HG03521 (cell line): ENCODE data around the gene EPHA2.
"Not testable (repeated sequence)": the region's sequence is repeated elsewhere in the genome, so short reads cannot be mapped to it uniquely, and the experiment has no call there.

Experiments
- ATAC-seq: cut with Tn5 transposase; IDR thresholded peaks from one replicate; pipeline ENCODE4 v1.9.1; 2021; ENCODE audit warnings: mild to moderate bottlenecking, moderate library complexity; ENCODE audit not compliant: unreplicated experiment

Gene EPHA2

DNA sequence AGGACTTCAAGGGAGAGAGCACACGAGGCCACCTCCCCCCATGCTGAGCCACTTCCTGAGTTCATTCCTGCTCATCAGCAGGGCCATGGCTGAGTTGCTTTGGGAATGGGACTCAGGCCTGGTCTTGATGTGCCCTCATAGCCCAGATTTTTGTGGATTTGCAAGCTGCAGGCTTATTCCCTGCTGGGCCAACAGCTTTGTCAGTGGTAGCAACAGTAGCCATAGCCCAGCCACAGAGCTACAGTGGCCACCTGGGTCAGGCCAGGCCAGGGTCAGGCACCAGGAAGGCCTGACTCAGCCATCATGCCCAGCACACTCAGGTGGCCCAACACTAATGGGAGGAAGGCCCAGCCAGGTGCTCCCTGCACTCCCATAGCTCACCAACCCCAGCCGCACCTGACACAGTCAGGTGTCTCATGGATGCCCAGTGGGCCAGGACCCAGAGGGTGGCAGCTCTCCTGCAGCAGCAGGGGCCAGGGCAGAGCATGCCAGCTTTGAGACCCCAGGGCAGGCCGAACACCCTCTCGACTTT is 33.5 kb downstream of the EPHA2 start:
- no peak for ATAC-seq

DNA sequence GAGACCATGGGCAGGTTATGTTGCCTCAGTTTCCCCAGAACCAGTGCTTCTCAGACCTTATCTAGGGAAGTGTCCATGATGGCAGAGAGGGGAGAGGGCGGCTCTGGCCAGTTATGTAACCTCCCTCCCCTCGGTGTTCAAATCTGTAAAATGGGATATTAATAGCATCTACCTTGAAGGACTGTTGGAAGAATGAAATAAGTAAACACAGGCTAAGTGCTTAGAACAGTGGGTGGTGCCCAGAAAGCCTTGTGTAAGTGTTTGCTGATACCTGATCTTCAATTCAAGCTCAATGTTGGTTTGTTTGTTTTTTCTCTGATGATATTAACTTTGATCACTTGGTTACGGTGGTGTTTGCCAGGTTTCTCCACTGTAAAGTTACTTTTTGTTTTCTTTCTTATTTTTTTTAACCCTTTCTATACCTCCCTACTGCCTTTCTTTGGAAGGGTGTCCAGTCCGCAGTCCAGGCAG is 34.9 kb downstream of the EPHA2 start:
- no peak for ATAC-seq

DNA sequence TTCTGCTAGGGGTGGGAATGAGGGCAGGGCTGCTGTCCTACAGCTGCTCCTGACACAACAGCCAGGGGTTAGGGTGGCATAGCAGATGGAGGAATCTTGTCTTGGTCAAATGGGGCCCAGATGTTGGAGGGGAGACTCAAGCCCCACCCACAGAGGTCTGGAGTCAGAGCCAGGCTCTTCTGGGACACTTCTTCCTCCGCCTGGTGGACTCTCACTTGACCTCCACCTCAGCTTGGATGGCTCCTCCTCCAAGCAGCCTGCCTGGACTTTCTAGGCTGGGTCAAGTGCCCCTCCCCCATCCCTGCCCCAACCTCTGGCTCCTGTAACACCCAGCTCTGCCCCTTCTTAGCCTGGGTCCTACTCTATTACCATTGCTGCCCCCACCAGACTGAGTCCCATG is 35.5 kb downstream of the EPHA2 start:
- no peak for ATAC-seq

DNA sequence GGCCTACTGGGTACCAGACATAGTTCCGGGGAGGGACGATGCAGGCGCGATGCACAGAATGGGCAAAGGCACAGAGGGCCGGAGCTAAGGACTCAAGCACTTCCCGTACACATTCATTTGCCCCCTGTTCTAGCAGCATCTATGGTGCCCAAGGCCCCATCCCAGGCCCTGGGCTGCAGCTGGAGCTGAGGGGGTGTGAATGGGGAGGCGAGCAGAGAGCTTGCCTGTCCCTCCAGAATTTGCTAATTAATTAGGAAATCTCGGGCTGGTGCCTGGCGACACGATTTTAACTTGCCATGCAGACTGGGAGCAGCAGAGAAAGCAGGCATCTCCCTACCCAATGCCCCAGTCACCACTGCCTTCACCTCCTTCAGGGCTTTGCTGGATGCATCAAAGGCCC is 35.9 kb downstream of the EPHA2 start:
- no peak for ATAC-seq

DNA sequence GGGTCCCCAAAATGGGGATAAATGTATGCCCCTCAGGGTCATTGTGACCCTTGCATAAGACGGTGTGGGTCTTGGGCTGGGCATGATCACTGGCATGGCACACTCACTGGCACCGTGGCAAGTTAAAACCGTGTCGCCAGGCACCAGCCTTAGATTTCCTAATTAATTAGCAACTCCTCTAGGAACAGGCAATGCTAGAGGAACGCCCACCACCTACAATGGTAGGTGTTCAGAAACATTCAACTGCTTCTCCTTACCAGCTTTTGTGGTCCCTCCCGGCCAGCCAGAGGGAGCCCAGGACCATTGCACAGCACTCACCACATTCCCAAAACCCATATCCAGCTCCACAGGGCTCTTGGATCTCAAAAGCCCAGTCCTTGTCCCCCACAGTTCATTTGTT is 36.4 kb downstream of the EPHA2 start:
- ATAC-seq = no peak

DNA sequence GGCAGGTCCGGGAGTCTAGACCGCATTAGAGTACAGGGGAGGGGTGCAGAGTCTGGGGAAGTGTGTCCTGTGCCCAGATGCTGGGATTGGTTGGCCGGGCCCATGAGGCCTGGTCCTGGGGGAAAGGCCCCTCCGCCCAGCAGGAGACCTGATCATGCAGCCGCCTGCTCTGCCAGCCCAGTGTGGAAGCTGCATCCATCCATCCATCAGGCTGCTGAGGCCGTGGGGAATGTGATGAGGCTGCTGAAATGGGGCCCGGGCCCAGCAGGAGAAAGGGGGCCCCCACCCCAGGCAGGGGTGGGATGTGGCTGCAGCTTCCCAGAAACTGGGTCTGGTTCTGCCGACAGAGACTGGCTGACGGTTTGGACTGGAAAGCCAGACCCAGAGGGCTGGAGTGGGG is 37.2 kb downstream of the EPHA2 start:
- no peak for ATAC-seq

DNA sequence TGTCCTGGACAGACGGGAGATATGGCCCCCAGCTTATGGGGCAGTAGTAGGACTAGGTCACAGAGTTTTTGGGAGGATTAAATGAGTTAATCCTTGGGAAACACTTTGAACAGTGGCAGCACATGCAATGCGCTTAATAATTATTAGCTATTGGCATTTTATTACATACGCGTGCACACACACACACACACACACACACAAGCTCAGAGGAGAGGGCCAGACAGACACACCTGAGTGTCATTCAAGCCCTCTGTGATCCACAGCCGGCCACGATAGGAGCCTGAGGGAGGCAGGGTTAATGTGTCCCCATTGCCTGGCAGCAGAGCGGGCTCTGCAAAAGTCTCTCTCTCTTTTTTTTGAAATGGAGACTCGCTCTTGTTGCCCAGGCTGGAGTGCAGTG is 37.9 kb downstream of the EPHA2 start:
- no peak for ATAC-seq

DNA sequence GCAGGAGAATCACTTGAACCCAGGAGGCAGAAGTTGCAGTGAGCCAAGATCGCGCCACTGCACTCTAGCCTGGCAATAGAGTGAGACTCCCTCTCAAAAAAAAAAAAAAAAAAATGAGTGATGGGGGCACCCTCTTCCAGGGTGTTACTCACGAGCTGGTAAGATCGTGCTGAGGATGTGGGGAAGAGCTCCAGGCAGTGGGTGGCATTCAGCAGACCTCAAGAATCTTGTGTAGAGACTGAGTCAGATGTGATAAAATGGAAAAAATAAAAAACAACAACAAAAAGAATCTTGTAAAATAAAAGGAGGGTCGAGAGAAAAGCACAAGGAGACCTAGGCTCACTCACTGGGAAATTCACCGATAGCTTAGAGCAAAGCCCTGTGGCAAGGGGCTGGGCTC is 38.5 kb downstream of the EPHA2 start:
- ATAC-seq = no peak

DNA sequence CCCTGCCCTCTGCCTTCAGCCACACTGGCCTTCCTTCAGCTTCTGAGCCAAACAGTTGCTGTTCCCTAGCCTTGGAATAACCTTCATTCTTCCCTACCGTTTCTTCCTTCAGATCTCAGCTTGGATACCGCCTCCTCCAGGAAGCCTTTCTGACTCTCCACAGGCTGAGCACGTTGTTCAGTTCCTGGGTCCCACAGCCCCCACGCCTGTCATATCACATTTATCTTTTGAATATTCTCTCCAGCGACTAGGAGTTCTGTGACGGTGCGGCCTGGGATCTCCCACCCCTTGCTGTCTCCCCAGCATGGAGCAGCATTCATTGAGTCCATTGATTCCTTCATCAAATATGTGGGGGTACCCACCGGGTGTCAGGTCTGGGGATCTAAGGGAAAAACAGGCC is 39.2 kb downstream of the EPHA2 start:
- no peak for ATAC-seq

DNA sequence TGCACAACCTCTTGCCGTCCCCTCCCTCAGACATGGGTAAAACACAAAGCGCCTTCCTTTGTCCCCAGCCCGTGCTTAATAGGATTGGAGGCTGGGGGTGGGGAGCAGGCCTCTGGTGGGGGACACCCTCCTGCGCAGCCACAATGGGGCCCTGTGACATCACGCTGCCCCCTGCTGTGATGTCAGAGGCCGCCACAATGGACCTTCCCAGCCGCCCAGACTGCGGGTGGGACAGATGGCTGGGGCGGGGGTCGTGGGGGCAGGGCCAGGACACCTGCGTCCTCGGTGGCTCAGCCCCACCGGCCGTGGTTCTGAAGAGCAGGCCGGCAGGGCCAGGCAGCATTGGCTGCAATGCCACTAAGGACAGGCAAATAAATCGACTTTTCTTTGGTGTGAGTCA is 39.9 kb downstream of the EPHA2 start:
- no peak for ATAC-seq

DNA sequence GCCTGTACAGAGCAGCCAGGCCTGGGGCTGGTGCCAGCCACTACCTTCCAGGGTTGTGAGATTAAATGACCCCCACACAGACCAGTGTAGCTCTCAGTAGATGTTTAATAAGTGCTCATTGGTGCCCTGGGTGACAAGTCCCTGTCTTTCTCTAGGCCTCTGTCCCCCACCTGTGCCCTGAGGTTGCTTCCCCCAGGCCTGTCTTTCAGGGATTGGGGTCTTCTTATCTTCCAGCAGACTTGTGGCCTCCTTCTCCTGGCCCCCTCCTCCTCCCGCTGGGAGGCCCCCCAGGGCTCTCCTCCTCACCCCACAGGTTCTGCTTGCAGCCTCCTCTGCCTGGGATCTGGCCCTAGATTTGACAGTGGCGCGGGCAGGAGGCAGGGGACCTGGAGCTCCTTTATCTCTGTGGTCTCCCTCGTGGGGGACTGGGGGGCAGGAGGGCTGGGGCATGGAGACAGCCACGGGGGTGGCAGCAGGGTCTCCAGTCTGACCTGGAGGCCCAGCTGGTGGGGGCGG is 40.3 kb downstream of the EPHA2 start:
- ATAC-seq = no peak

DNA sequence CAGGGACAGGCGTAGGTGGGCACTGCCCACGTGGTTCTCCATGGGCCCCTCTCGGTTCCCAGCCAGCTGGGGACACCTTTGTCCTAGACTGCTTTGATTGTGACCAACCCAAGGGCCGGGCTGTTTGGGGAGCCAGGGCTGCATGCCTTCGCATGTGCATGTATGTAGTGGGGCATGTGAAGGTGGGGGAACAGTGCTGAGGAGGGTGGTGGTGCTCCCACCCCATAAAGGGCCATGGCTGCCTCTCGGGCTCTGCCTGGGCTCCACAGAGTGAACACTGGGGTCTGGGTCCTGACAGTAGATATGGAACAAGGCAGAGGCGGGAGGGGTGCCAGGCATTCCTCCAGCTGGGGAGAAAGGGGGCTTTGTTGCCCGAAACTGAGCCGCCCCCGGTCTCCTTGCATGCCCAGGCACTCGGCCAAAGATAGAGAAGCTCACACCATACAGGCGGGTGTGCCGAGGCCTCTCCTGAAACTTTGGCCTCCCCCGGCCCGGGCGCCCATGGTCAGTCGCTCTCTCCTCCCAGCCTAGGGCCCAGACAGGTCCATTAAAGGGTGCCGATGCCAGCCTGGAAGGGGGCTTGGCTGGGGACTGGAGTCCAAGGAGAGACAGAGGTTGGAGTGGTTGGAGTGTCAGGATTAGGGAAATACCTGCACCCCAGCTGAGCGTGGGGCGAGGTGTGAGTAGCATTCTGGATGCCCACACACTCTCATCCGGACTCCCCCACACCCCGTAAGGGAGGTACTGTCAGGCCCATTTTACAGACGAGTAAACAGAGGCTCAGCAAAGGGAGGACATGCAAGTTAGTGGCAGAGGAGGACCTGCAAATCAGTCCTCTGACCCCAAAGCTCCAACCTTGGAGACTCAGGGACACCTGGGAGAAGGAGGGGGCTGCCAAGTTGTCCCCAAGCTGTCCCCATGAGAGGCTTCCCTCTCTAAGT is 41.1 kb downstream of the EPHA2 start:
- ATAC-seq = no peak

DNA sequence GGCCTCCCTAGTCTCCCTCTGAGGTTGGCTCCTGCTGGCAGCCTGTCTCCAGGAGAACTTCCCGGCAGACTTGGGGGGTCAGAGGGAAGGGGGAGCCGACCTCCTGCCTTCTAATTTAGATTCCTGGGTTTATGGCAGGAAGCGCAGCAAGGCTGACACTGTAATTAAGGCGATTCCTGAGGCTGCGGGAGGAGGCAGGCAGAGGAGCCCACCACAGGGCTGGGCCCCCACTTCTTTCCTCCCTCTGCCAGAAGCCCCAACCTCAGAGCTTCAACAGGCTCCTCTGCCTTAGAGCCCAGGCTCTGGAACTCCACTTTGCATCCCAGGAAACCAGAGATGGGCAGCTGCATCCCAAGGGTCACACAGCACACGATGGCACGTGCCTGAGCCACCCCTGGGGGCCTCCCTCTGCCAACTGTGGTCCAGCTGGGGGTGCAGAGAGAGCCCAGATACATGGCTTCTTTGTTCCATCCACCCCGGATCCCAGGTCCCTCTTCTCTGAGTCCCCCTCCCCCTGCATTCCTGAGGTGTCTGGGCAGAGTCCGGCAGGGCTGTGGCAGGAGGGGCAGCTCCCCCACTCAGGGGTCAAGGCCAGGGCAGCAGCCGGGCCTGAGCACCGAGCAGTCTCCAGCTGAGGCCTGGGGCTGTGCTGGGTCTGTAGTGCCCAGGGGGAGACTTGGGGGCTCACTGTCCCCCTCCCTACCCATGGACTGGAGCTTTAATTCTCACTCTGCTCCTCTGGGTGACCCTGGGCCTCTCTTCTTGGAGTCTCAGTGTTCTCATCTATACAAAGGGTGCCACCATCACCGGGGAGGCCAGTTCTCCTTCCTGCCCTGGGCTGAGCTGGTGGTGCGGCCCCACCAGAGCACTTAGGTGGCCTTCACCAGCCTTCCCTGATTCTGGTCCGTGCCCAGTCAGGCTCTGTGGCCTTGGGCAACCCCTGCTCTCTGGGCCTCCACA is 43.0 kb downstream of the EPHA2 start:
- ATAC-seq = no peak

DNA sequence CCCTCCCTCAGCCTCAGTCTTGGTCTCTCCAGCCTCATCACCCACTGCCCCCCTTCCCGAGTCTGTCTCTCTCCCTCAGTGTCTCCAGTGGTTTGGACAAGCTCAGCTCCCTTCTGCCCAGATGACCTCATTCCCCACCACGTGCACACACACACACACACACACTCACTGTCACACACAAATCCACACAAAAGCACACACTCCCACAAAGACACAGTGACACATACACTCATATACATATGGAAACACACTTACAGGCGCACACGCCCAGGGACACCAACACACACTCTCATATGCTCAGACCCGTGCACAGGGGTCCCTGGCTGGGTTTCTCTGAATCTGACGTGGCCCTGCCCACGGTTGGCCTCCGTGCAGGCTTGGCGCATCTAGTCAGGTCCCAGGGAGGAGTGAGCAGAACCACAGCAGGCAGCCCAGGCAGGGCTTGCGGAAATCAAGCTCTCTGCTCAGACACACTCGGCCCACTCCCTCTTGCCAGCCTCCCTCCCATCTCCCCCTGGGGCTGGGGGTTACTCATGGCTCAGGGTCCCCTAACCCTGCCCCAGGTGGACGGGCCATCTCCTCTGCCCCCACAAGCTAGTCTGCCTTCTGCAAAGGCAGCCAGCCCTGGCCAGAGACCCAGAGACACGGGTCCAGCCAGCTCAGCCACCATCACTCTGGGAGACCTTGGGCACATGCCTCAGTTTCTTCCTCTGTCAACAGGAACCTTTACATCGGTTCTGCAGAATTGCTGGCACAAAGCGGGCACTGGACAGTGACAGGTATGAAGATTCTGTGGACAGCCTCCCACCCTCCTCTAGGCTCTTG is 43.9 kb downstream of the EPHA2 start:
- no peak for ATAC-seq

DNA sequence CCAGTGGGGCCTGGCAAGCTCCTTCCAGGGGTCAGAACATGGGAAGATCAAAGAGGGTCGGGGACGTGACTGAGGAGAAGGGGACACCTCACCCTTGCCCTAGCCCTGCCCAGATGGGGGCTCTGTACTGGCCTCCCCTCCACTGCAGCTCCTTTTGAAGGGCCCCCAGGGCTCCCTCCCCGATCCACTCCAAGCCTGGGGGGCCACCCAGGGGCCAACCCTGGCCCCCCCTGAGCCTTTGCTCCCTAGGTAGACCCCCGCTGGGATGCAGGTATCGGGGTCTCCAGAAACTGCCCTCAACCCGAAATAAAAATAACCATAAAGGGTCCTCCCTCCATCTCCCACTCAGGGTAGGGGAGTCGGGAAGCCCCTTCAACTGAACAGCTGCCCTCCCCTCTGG is 45.0 kb downstream of the EPHA2 start:
- ATAC-seq = no peak

DNA sequence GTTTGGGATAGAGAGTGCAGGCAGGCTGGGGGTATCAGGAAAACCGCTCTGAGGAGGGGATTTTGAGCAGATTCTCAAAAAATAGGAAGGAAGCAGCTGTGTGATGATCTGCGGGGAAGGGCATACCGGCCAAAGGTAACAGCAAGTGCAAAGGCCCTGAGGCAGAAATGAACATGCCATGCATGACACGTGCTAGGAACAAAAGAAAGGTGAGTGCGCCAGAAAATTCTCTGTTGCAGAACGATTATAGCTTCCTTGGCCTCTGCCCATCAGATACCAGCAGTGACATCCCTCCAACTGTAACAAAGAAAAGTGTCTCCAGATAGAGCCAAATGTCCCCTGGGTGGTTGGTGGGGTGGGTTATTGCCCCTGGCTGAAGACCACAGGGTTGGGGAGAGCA is 45.4 kb downstream of the EPHA2 start:
- no peak for ATAC-seq

DNA sequence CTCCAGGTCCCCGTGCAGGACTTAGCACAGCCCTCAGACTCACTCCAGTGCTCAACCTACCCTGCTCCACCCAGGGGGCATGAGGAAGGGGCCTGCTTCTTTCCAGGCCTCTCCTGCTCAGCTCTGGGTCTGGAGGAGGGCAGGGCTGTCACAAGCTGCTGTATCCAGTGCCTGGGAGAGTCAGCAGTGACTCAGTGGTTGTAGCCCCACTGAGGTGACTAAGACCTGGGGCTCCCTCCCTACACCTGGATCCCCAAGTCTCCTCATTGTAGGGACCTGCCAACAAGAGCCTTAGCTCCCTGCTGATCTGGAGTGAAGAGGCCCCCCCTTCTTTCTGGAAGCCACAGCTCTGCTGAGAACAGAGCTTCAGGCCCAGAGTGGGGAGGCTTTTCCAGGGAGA is 46.3 kb downstream of the EPHA2 start:
- no peak for ATAC-seq

DNA sequence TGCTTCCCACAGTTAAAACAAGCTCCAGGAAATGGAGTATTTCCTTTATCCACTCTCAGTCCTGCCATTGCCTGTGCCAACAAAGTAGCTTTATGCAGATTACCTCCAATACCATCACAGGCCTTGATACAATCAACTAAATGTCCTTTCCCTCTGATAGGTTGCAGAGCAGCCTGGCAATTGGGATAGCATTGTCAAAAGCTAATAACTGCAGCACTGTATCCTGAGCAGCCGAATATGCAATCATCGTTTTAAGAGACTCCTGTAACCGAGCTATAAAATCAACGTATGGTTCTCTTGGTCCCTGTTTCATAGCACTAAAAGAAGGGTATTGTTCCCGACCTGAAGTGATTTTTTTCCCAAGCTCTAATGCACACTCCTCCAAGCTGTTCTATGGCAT is 48.8 kb downstream of the EPHA2 start:
- not testable (repeated sequence) for ATAC-seq

DNA sequence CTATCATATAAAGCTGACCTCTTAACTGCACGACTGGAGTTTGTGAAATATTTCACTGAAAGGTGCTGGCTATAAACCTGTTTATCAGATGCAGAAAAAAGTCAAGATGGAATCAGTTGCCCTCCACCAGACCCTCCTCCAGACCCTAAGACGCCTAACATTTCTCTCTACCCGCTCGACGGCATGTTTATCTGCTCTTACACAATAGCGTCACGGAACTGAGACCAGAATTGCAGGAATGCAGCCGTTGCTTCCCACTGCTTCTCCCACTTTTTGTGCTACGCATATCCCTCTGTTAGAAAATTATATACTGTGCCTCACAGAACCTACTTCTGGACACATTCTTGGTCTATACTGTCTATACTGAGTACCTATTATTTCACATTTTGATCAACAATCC is 54.2 kb downstream of the EPHA2 start:
- no peak for ATAC-seq

DNA sequence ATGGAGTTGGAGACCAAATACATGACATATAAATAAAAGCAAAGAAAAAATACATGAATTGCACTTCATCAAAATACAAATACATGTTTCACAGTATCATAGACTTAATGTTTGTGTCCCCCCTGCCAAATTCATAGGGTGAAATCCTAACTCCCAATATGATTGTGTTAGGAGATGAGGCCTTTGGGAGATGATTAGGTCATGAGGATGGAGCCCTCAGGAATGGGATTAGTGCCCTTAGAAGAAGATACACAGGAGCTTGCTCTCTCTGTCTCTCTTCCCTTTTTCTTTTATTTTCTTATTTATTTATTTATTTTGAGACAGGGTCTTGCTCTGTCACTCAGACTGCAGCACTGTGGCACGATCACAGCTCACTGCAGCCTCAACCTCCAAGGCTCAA is 56.5 kb downstream of the EPHA2 start:
- no peak for ATAC-seq
